ENCODE measurements around the gene PRR20G. TPM values are rescaled to one million over a fixed set of nuclear protein-coding genes. Genes with fewer than 3 reads are reported as not detected.

Gene PRR20G
- total and polyA plus RNA-seq, 10 of the 15 experiments (the other 5 are each of a cell fraction or from before 2014, with no cell fraction given), result not detected

DNA sequence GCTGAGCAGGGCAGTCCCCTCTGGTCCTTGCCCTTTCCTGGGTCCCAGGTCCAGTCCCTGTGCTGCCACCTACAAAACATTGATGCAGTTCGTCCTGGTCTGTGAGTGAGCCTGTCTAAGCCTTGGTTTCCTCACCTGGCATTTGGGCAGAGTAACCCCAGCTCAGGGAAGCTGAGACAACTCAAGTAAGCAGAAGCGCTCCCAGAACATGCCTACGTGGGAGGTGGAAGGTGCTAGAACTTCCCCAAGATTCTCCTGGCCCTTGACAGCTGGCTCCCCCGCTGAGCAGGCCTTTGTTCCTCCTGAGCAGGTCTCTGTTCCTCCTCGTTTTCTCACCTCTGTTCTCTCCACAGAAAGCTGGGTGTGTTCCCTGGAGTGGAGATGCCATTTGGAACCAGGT lies 30.5 kb downstream of the PRR20G start:
- intact Hi-C loops (cut with micrococcal nuclease; ENCODE audit: unreplicated experiment) (no loop called here), in situ Hi-C loops (cut with MboI) (no loop called here)
- no peaks in the 10 kb centered on the region for H4K20me1 ChIP-seq (ENCODE audit: control insufficient read depth, insufficient read depth)
- CTCF ChIA-PET, result no interaction called here
- 24% methylated on average over 5 of the region's 5 CpGs for WGBS (ENCODE audit: insufficient coverage, insufficient replicate concordance, low lambda C conversion rate, missing lambda C conversion rate)
- no TSS peak for BruUV-seq (replicated peaks)
- H3K4me2 ChIP-seq (ENCODE audit: control insufficient read depth, insufficient read depth), result no peak overlapping the region
- H3K4me1 ChIP-seq (ENCODE audit: control insufficient read depth, insufficient read depth, low read length), result no peaks in the 10 kb centered on the region
- ATAC-seq (no peak), FAIRE-seq (no peak), DNase-seq (ENCODE audit: low read depth, low spot score) (no peak)
- POLR2A ChIA-PET, result no interaction called here
- TF ChIP-seq NFIC (IDR thresholded peaks at IDR 0.05; ENCODE audit: low read depth, low read length) (no peak), ZNF622 (IDR thresholded peaks at IDR 0.05) (no peak), MXI1 (IDR thresholded peaks at IDR 0.05; ENCODE audit: low read depth, low read length) (no peak), ZNF24 (IDR thresholded peaks at IDR 0.05) (no peak), IKZF2 (IDR thresholded peaks at IDR 0.05) (no peak), NRF1 (conservative IDR thresholded peaks at IDR 0.05; ENCODE audit: low read depth, low read length) (no peak), HDGF (IDR thresholded peaks at IDR 0.05) (no peak), WRNIP1 (IDR thresholded peaks at IDR 0.05; ENCODE audit: borderline replicate concordance, low read depth, low read length) (no peak), MEF2B (IDR thresholded peaks at IDR 0.05; ENCODE audit: partially characterized antibody, poor library complexity, severe bottlenecking) (no peak), SUPT20H (IDR thresholded peaks at IDR 0.05; ENCODE audit: borderline replicate concordance, control insufficient read depth, low read depth, low read length) (no peak), SMAD1 (IDR thresholded peaks at IDR 0.05; ENCODE audit: low read depth, partially characterized antibody) (no peak), SP1 (IDR thresholded peaks at IDR 0.05; ENCODE audit: low read depth, low read length) (no peak)
- TF ChIP-seq, protein P1, sequence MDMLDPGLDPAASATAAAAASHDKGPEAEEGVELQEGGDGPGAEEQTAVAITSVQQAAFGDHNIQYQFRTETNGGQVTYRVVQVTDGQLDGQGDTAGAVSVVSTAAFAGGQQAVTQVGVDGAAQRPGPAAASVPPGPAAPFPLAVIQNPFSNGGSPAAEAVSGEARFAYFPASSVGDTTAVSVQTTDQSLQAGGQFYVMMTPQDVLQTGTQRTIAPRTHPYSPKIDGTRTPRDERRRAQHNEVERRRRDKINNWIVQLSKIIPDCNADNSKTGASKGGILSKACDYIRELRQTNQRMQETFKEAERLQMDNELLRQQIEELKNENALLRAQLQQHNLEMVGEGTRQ (IDR thresholded peaks at IDR 0.05; ENCODE audit: borderline replicate concordance, low read depth, low read length), result no peak
- TF ChIP-seq, protein P2, sequence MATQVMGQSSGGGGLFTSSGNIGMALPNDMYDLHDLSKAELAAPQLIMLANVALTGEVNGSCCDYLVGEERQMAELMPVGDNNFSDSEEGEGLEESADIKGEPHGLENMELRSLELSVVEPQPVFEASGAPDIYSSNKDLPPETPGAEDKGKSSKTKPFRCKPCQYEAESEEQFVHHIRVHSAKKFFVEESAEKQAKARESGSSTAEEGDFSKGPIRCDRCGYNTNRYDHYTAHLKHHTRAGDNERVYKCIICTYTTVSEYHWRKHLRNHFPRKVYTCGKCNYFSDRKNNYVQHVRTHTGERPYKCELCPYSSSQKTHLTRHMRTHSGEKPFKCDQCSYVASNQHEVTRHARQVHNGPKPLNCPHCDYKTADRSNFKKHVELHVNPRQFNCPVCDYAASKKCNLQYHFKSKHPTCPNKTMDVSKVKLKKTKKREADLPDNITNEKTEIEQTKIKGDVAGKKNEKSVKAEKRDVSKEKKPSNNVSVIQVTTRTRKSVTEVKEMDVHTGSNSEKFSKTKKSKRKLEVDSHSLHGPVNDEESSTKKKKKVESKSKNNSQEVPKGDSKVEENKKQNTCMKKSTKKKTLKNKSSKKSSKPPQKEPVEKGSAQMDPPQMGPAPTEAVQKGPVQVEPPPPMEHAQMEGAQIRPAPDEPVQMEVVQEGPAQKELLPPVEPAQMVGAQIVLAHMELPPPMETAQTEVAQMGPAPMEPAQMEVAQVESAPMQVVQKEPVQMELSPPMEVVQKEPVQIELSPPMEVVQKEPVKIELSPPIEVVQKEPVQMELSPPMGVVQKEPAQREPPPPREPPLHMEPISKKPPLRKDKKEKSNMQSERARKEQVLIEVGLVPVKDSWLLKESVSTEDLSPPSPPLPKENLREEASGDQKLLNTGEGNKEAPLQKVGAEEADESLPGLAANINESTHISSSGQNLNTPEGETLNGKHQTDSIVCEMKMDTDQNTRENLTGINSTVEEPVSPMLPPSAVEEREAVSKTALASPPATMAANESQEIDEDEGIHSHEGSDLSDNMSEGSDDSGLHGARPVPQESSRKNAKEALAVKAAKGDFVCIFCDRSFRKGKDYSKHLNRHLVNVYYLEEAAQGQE (IDR thresholded peaks at IDR 0.05; ENCODE audit: low read depth, low read length), result no peak
- no peak overlapping the region for H3K9ac ChIP-seq (ENCODE audit: control insufficient read depth, insufficient read depth, low read length)
- no peaks in the 10 kb centered on the region; a peak in 2 of 4 replicates for H3K27me3 ChIP-seq (replicated peaks in 1 of 2; ENCODE audit: control insufficient read depth in 2 of 2, insufficient read depth in 2 of 2, low read length in 1 of 2)
- H3K79me2 ChIP-seq (ENCODE audit: control insufficient read depth, insufficient read depth, low read length), result no peaks in the 10 kb centered on the region
- H3K4me3 ChIP-seq, result no peak overlapping the region
- H2AFZ ChIP-seq (ENCODE audit: control insufficient read depth, low read depth, low read length), result no peak overlapping the region
- SMC1A ChIA-PET (ENCODE audit: uncharacterized antibody, unreplicated experiment), result interaction anchor here (0.7 to 2.1 kb wide), 2 partner anchors 8 to 139 kb away, joined by 3 to 4 read pairs; no protein-coding TSS in a partner anchor
- H3K36me3 ChIP-seq (ENCODE audit: control insufficient read depth in 2 of 2, insufficient read depth in 2 of 2, low read length in 1 of 2), result no peaks in the 10 kb centered on the region
- RAD21 ChIA-PET (ENCODE audit: unreplicated experiment), result no interaction called here
- no peaks in the 10 kb centered on the region for H3K9me3 ChIP-seq (replicated peaks; ENCODE audit: control insufficient read depth, insufficient read depth, low read length)
- H3K27ac ChIP-seq (ENCODE audit: control insufficient read depth, insufficient read depth), result no peak overlapping the region
